SH-SY5Y (cell line): ENCODE data around the gene RERE.

Source experiments
- GATA2 ChIP-seq: IDR thresholded peaks from 2 replicates; pipeline ENCODE4 v1.6.1; 2011; ENCODE audit warnings: mild to moderate bottlenecking, low read depth, low read length
- GATA3 ChIP-seq: IDR thresholded peaks from 2 replicates; pipeline ENCODE4 v1.6.1; 2011; ENCODE audit warnings: low read depth, mild to moderate bottlenecking, low read length, moderate library complexity

RERE gene

DNA sequence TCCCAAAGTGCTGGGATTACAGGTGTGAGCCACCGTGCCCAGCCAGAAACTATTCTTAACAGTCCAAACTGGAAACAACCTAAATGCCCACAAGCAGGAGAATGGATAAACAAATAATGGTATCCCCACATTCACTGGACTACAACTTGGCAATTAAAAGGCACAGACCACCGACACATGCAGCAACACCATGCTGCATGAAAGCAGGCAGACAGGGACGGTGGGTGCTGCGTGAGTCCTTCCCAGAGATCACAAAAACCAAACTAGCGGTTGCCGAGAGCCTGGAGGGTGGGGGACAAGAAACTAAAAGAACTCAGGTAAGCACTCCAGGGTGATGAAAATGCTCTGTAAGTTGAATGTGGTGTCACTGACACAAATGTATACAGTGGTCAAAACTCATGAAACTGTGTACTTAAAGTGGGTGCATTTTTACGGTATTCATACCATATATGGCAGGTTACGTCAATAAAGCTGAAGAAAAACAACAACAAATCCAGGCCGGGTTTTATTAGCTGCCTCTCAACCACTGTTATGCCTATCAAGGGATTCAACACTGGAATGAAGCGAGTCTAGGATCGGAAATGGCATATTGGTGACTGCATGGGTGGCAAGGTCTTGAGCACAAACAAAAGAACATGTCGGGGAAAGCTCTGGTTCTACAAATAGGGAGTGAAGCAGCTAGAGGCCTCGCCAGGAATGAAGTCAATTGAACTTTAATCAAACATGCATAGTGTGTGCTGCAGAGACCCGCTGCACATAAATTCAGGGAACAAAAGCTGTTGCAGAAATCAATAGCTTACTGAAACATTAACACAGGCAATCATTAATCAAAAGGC lies 447.2 kb downstream of the RERE start:
- no peak for TF ChIP-seq GATA3
- TF ChIP-seq GATA2, result no peak

- no peak for TF ChIP-seq GATA3
- no peak for TF ChIP-seq GATA2
Measured at GRCh38 chr1:8368956-8369639, 448.3 kb downstream of the RERE start.

GRCh38 chr1:8367571-8368194 lies 449.8 kb downstream of the RERE start:
- no peak for TF ChIP-seq GATA3
- no peak for TF ChIP-seq GATA2

DNA sequence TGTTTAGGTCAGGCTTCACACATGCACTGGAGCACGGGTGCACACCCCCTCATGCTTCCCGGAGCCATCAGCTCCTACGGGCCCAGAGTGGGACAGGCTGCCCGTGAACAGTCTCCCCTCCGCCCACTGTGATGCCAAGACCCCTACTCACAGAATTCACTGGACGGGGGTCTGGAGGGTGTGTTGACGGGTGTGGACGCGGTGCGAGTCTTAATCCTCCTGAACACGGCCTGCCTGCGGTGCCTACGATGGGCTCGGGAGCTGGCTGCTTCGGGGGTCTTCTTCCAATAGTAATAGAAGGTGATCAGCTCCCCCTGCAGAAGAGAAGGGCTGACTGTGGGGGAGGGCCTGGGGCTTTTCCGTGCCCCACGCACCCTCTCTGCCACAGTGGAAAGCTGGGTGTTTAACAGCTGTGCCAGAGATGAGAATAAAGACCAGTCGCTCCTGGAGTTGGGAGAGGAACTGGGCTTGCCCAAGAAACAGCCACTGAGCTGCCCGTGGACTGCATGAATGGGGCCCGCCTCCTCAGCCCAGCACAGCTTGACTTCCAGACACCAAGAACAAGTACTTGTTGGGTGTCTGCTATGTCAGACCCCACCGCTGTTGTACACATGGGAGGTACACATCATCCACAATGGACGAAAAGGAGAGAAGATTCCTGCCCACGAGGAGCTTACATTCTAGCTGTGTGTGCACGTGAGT lies 451.6 kb downstream of the RERE start:
- no peak for TF ChIP-seq GATA2

GRCh38 chr1:8364528-8365442 lies 452.7 kb downstream of the RERE start:
- TF ChIP-seq GATA2, result no peak
- TF ChIP-seq GATA3, result no peak

DNA sequence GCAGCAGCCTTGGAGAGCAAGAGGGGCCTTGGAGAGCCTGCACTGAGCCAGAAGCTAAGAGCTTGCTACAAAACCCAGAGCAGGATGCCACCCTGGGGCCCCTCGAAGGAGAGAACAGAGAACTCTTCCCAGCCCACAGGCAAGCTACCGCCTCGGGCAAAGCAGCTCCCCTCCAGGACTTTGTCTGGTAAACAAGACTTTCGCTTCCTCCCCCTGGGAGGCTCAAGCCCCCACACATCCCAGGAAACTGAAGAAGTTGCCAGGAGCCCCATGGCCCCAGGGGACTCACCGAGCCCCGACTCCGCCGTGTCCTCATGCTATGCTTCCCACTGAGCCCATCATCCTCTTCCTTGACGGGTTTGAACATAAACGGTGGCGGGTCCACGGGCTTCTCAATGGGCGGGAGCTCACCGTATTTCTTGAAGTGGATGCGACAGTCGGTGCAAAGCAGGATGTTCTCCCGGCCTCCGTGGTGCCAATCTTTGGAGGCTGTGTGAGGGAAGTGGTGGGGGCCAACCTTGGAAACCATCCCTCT lies 453.6 kb downstream of the RERE start:
- TF ChIP-seq GATA2 (no peak), GATA3 (no peak)

GRCh38 chr1:8363186-8363766 lies 454.2 kb downstream of the RERE start:
- no peak for TF ChIP-seq GATA2
- no peak for TF ChIP-seq GATA3

GRCh38 chr1:8362701-8363101 lies 454.7 kb downstream of the RERE start:
- TF ChIP-seq GATA2, result no peak
- no peak for TF ChIP-seq GATA3

GRCh38 chr1:8361198-8361849 lies 456.1 kb downstream of the RERE start:
- TF ChIP-seq GATA3 (no peak), GATA2 (no peak)

DNA sequence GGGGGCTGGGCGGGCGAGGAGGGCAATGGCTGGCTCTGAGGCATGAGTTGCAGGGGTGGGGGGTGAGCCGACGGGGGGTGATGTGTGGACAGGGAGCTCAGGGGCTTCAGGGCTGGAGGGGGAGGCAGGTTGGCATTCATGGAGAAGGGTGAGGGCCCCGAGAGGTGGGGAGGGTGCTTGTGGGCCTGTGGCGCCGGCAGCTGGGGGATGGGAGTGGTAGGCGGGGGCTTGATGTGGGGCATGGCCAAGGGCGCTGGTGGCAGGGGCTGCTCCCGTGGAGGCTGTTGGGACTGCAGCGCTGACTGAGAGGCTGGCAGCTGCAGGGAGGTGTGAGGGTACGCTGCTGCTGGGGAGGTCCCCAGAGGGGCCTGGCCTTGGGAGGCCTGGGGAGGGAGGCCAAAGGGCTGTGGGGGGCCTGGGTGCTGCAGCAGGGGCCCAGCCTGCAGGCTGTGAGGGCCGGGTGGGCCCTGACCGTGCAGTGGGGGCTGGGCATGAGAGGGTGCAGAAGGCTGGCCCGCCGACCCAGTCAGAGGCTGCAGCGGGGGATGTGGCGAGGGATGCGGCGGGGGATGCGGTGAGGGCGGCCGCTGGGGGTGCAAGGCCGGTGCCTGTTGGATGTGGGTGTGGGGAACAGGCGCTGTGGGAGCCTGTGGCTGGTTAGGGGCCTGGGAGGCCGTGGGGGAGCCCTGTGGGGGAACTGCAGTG lies 456.8 kb downstream of the RERE start:
- TF ChIP-seq GATA3, result no peak

DNA sequence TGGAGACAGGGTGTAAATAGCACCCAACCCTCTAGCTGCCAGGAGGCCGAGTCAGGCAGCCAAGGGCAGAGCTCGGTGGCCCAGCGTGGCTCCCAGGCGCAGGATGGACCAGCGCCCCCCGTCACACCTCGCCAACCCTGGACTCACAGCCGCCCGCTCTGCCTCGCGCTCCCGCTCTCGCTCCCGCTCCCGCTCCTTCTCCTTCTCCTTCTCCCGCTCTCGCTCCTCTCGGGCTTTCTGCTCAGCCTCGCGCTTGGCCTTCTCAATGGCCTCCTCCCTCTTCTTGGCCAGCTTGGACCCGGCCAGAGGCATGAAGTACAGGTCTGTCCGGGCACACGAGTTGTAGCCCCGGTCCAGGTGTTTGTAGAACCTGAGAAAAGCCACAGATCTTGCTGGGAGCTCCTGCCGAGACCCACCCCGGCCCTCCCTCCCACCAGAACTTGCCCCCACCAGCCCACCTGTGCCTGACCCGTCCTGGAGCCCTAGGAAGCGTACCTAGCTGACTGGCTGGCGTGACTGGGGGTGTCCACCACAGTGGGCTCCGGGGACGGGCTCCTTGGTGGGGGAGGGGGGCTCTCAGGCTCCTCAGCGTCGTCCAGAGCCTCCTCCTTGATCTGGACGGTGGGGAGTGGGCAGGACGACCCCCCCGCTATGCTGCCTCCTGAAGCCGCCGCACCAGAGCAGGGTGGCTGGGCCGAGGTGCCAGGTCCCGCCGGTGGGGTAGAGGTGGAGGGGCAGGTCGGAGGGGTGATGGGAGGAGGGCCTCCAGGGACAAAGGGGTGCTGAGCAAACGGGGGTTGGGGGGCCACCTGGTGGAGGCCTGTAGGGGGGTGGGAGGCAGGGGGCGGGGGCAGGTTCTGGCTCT lies 457.6 kb downstream of the RERE start:
- no peak for TF ChIP-seq GATA3
- no peak for TF ChIP-seq GATA2
